ENCODE measurements around the gene CCL2. TPM values are rescaled to one million over a fixed set of nuclear protein-coding genes. Genes with fewer than 3 reads are reported as not detected.

The CCL2 gene
- total RNA-seq, 1 donor from 2014 or later = 15.2 TPM

DNA sequence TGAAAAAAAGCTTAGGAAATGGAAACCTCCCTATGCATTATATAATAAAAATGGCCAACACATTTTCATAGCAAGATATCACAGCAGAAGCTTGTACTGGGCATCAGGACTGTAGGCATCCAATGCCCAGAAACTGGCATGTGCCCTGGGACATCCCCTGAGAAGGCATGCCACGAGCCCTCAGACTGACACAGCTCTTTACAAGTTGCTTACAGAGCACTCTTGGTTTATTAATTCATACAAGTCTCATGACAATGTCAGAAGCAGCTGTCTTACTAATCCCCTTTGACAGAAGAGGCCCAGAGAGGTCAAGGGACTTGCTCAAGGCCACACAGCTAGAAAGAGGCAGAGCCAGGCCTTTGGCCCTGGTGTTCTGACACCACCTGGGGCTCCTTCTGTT, 5.6 kb upstream of the CCL2 start:
- intact Hi-C loops (cut with DNase I) = no loop called here
- Histone ChIP-seq H3K36me3 (no peaks in the 10 kb centered on the region), H3K27ac (no peak overlapping the region), H3K9me3 (no peaks in the 10 kb centered on the region), H3K4me1 (peaks cover 62% of the 10 kb centered on the region), H3K4me3 (no peak overlapping the region), H3K27me3 (no peaks in the 10 kb centered on the region)
- peak in 1 of 2 donors; percentile 43 for DNase-seq (ENCODE audit: extremely low spot score in 2 of 2)
- TF ChIP-seq POLR2A (IDR thresholded peaks at IDR 0.05) = no peak
- TF ChIP-seq, protein P1, sequence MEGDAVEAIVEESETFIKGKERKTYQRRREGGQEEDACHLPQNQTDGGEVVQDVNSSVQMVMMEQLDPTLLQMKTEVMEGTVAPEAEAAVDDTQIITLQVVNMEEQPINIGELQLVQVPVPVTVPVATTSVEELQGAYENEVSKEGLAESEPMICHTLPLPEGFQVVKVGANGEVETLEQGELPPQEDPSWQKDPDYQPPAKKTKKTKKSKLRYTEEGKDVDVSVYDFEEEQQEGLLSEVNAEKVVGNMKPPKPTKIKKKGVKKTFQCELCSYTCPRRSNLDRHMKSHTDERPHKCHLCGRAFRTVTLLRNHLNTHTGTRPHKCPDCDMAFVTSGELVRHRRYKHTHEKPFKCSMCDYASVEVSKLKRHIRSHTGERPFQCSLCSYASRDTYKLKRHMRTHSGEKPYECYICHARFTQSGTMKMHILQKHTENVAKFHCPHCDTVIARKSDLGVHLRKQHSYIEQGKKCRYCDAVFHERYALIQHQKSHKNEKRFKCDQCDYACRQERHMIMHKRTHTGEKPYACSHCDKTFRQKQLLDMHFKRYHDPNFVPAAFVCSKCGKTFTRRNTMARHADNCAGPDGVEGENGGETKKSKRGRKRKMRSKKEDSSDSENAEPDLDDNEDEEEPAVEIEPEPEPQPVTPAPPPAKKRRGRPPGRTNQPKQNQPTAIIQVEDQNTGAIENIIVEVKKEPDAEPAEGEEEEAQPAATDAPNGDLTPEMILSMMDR (IDR thresholded peaks at IDR 0.05) = no peak
- no peak for TF ChIP-seq POLR2AphosphoS5 (IDR thresholded peaks at IDR 0.05; ENCODE audit: insufficient read depth in 1 of 2, low read depth in 1 of 2)

DNA sequence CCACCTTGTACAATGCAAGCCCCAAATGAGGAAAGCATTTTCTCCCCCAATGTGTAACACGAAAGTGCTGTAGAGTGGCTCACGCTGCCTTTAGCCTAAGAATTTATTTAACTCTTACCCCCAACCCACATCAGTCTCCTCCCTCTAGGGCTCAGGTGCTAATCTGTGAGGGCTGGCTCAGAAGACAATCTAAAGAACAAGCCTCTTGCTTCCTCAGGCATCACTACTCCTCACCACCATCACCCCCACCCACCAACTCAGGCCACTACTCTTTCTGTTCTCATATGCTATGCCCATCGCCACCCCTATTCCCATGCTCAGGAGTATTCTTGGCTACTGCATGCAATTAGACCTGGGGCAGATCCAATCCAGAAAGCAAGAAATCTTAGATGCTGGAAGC, 3.9 kb upstream of the CCL2 start:
- intact Hi-C loops (cut with DNase I) = no loop called here
- peaks cover 79% of the 10 kb centered on the region for H3K4me1 ChIP-seq
- H3K27ac ChIP-seq = no peak overlapping the region

DNA sequence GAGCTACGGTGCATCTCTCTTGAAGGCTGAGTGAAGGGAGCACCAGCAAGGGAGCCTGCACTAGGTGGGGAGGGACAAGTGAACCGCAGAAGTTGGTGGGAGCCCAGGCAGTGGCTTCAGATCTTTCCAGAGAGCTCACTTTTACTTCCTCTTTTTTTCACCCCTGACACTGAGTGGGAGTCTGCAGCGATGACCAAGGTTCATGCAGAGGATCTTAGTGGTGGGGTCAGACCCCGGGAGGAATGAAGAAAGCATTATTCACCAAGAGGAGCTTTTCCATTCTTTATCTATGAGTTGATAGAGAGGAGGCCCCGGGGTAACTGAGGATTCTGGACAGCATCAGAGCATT, 3.0 kb upstream of the CCL2 start:
- intact Hi-C loops (cut with DNase I) = no loop called here
- H3K4me1 ChIP-seq = peaks cover 84% of the 10 kb centered on the region
- peak overlapping the region; percentile 84 for H3K27ac ChIP-seq
- no peak overlapping the region for H3K4me3 ChIP-seq
- DNase-seq (ENCODE audit: extremely low spot score in 2 of 2) = peak in 1 of 2 donors; percentile 91
- no peaks in the 10 kb centered on the region for H3K9me3 ChIP-seq
- no peaks in the 10 kb centered on the region for H3K27me3 ChIP-seq
- H3K36me3 ChIP-seq = no peaks in the 10 kb centered on the region
- TF ChIP-seq POLR2A (IDR thresholded peaks at IDR 0.05) (no peak), POLR2AphosphoS5 (IDR thresholded peaks at IDR 0.05; ENCODE audit: insufficient read depth in 1 of 2, low read depth in 1 of 2) (no peak)
- TF ChIP-seq, protein P1 (IDR thresholded peaks at IDR 0.05) = no peak

More for the DNA sequence above, 3.9 kb upstream of the CCL2 start:
- H3K27me3 ChIP-seq = no peaks in the 10 kb centered on the region
- no peaks in the 10 kb centered on the region for H3K9me3 ChIP-seq
- DNase-seq (ENCODE audit: extremely low spot score in 2 of 2) = no peak
- no peak overlapping the region for H3K4me3 ChIP-seq
- TF ChIP-seq, protein P1 (IDR thresholded peaks at IDR 0.05) = no peak
- TF ChIP-seq POLR2A (IDR thresholded peaks at IDR 0.05) (no peak), POLR2AphosphoS5 (IDR thresholded peaks at IDR 0.05; ENCODE audit: insufficient read depth in 1 of 2, low read depth in 1 of 2) (no peak)
- H3K36me3 ChIP-seq = no peaks in the 10 kb centered on the region

DNA sequence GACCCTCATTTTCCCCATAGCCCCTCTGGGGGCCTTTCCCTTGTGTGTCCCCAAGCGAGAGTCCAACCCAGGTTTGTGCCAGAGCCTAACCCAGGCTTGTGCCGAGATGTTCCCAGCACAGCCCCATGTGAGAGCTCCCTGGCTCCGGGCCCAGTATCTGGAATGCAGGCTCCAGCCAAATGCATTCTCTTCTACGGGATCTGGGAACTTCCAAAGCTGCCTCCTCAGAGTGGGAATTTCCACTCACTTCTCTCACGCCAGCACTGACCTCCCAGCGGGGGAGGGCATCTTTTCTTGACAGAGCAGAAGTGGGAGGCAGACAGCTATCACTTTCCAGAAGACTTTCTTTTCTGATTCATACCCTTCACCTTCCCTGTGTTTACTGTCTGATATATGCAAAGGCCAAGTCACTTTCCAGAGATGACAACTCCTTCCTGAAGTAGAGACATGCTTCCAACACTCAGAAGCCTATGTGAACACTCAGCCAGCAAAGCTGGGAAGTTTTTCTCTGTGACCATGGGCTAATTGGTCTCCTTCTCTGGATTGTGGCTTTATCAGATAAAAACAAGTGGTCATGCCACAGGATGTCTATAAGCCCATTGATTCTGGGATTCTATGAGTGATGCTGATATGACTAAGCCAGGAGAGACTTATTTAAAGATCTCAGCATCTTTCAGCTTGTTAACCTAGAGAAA, 2.5 kb upstream of the CCL2 start:
- TF ChIP-seq POLR2A (IDR thresholded peaks at IDR 0.05) (no peak), POLR2AphosphoS5 (IDR thresholded peaks at IDR 0.05; ENCODE audit: insufficient read depth in 1 of 2, low read depth in 1 of 2) (peak; percentile 84 to 86)
- TF ChIP-seq, protein P1 (IDR thresholded peaks at IDR 0.05) = no peak
- intact Hi-C loops (cut with DNase I) = no loop called here
- no peak overlapping the region for H3K4me3 ChIP-seq
- H3K27me3 ChIP-seq = no peaks in the 10 kb centered on the region
- H3K9me3 ChIP-seq = no peaks in the 10 kb centered on the region
- no peaks in the 10 kb centered on the region for H3K36me3 ChIP-seq
- H3K4me1 ChIP-seq = peaks cover 83% of the 10 kb centered on the region
- DNase-seq (ENCODE audit: extremely low spot score in 2 of 2) = peak in 1 of 2 donors; percentile 95
- peak overlapping the region; percentile 84 for H3K27ac ChIP-seq

DNA sequence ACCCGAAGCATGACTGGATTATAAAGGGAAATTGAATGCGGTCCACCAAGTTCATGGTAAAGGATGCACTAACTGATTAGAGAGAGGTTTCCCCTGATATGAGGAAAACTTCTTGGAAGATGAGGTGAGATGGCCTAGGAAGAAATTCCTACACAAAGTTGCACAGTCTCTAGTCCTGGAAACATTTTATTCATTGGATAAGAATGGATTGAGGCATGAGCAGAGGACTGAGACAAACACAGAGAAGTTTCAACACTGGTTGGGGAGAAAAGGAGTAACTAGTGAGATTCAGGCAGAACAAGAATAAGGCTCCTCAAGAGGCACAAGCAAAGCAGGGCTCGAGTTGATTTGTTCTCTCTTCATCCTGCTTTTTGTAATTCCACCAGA, 2.0 kb upstream of the CCL2 start:
- TF ChIP-seq POLR2A (IDR thresholded peaks at IDR 0.05) = no peak
- no peak for TF ChIP-seq POLR2AphosphoS5 (IDR thresholded peaks at IDR 0.05; ENCODE audit: insufficient read depth in 1 of 2, low read depth in 1 of 2)
- TF ChIP-seq, protein P1 (IDR thresholded peaks at IDR 0.05) = no peak
- peak overlapping the region; percentile 84 for H3K27ac ChIP-seq

More for the DNA sequence above, 2.0 kb upstream of the CCL2 start:
- H3K9me3 ChIP-seq = no peaks in the 10 kb centered on the region
- DNase-seq (ENCODE audit: extremely low spot score in 2 of 2) = no peak
- intact Hi-C loops (cut with DNase I) = no loop called here
- H3K4me1 ChIP-seq = peaks cover 79% of the 10 kb centered on the region
- H3K4me3 ChIP-seq = no peak overlapping the region
- no peaks in the 10 kb centered on the region for H3K36me3 ChIP-seq
- no peaks in the 10 kb centered on the region for H3K27me3 ChIP-seq

Measured in vagina (tissue), 2 donors.